ENCODE results near the gene LRRC23.
"Not testable (repeated sequence)": the region's sequence is repeated elsewhere in the genome, so short reads cannot be mapped to it uniquely, and the experiment has no call there.

LRRC23 gene

DNA sequence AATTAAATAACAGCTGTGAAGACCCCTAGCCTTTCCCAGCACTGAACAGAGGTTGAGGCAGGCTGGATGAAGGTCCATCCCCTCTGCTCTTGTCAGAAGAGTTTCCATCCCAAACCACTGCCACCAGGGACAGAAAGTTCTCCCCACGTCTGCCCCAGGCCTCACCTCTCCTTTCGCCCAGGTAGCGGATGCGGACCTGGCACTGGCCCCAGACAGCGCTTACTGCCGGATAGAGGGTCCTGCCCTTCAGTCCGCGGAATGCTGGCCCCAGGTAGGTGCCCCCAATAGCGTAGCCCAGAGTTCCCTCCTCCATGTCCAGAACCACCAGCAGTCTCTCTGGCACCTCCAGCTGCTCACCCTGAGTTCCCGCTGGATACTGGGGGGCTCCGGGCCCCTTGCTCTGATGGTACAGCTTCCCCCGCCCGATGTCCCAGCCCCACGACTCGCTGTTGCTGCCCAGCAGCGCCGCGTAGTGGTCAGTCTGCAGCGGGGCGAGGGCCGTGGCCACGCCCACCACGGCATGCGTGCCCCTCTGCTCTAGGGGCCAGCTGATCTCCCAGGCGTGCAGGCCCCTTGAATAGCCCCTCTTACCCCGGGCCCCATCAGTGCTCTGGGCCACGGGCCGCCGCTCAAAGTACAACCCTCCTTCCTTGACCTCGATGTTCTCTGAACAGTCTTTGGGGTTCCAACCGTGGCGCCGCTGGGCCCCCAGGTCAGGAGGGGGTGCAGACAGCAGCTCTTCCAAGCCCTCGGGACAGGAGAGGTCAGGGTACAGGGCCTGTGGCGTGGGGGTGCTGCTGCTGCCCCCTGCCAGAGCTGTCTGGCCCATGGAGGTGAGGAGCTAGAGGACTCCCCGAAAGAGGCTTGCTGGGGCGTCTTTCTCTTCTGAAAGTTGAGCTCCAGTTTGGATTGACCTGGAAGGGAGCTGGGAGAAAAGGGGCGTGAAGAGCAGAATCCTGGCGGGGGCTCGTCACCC is 32.3 kb upstream of the LRRC23 start:
- DNase-seq (ENCODE audit: low read depth) = no peak

DNA sequence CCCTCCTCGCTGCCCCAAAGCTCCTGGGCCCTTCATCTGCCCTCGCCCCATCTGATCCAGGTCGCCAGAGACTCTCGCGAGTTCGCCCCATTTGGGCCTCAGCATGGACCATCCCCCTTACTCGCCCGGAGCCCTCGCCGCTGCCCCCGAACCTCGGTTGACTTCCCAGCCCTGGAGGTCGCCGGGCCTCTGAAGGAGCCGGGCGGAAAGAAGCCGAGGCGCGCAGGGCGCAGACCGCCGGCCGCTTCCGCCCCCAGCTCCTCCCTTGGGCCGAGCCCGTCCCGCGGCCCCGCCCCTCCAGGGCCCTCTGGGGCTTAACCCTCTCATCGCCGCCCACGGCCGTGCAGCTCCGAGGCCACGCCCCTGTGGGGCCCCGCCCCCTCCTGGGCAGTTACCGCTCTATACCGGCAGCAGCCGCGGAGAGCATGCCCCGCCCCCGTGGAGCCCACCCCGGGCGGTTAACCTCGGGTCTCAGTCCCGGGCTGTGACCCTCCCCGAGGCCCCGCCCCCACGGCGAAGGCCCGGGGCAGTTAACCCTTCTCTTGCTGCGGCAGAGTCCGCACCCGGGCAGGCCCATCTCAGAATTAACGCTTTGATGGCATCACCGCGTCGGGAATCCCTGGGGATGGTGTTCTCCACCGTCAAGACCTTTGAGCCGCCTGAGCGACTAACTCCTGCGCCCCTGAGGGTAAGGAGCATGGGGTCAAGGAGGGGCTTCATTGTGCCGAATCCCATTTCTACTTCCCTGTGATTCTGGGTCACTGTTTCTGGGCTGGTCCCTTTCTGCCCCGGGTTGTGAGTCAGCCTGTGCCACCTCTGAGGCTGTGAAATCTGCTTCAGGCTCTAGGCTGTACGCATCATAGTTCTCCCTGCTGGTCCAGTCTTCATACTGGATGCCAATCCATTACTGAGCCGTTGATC is 31.3 kb upstream of the LRRC23 start, which contains the start of gene SPSB2:
SPSB2 (minus strand) TSS at position 210 of the 921 bp plus-strand sequence. CDS start 402 bp downstream, outside the sequence.
- DNase-seq (ENCODE audit: low read depth) = peak; percentile 91

DNA sequence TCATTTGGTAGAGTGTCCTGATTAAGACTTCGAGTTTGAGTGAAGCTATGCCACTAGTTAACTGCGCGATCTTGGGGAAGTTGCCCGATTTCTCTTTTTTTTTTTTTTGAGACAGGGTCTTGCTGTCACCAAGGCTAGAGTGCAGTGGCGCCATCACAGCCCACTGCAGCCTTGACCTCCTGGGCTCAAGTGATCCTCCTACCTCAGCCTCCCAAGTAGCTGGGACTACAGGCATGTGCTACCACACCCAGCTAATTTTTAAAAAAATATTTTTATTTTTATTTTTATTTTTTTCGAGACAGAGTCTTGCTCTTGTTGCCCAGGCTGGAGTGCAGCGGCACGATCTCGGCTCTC is 30.6 kb upstream of the LRRC23 start:
- not testable (repeated sequence) for DNase-seq (ENCODE audit: low read depth)

DNA sequence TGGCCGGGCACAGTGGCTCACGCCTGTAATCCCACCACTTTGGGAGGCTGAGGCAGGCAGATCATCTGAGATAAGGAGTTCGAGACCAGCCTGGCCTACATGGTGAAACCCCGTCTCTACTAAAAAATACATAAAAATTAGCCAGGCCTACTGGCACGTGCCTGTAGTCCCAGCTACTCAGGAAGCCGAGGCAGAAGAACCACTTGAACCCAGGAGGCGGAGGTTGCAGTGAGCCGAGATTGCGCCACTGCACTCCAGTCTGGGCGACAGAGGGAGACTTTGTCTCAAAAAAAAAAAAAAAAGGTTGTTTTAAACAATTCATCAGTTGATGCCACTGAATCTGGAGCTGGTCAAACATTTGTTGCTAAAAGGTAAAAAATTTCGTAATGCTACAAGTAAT is 24.8 kb upstream of the LRRC23 start:
- DNase-seq (ENCODE audit: low read depth) = not testable (repeated sequence)

GRCh38 chr12:6883252-6883651 is 21.4 kb upstream of the LRRC23 start:
- DNase-seq (ENCODE audit: low read depth) = no peak

- DNase-seq (ENCODE audit: low read depth) = no peak
Observed at GRCh38 chr12:6883683-6884082, 20.9 kb upstream of the LRRC23 start.

DNA sequence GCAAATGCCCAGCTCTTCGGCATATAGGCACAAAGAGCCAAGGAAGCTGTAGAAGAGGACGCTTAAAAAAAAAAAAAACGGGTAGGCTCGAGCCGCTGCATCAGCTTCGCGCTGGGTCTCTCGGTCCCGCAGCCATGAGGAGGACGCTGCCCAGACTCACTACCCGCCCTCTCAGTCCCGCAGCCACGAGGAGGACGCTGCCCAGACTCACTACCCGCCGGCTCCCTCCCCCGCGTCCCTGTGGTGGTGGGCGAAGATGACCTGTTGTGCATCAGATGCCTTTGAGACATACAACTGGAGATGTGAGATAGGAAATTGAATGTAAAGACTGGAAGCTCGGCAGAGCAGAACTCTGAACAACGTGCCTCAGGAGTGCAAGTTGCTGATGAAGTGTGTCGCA is 20.1 kb upstream of the LRRC23 start:
- DNase-seq (ENCODE audit: low read depth) = no peak

DNA sequence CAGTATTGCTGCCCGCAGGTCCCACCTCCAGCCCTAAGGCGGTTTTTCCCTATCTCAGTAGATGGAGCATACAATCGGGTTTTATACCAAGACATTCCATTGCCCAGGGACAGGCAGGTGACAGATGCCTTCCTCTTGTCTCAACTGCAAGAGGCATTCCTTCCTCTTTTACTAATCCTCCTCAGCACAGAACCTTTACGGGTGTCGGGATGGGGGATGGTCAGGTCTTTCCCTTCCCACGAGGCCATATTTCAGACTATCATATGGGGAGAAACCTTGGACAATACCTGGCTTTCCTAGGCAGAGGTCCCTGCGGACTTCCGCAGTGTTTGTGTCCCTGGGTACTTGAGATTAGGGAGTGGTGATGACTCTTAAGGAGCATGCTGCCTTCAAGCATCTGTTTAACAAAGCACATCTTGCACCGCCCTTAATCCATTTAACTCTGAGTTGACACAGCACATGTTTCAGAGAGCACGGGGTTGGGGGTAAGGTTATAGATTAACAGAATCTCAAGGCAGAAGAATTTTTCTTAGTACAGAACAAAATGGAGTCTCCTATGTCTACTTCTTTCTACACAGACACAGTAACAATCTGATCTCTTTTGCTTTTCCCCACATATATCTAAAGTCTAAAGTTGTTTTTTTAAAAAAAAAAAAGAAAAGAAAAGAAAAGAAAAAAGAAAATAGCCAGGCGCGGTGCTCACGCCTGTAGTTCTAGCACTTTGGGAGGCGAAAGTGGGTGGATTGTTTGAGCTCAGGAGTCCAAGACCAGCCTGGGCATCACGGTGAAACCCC is 18.2 kb upstream of the LRRC23 start:
- not testable (repeated sequence) for DNase-seq (ENCODE audit: low read depth)

DNA sequence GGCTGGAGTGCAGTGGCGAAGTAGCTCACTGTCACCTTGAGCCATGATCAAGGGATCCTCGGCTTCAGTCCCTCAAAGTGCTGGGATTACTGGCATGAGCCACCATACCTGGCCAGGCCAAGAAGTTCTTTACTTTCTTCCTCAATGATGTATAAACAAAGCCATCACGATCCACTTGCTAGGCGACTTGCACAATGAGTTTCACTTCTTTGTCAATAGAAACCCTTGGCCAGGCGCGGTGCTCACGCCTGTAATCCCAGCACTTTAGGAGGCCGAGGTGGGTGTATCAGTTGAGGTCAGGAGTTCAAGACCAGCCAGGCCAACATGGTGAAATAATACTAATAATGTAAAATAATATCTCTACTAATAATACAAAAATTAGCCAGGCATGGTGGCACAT is 17.2 kb upstream of the LRRC23 start:
- DNase-seq (ENCODE audit: low read depth) = no peak

- no peak for DNase-seq (ENCODE audit: low read depth)
Observed at GRCh38 chr12:6888360-6888759, 16.3 kb upstream of the LRRC23 start.

DNA sequence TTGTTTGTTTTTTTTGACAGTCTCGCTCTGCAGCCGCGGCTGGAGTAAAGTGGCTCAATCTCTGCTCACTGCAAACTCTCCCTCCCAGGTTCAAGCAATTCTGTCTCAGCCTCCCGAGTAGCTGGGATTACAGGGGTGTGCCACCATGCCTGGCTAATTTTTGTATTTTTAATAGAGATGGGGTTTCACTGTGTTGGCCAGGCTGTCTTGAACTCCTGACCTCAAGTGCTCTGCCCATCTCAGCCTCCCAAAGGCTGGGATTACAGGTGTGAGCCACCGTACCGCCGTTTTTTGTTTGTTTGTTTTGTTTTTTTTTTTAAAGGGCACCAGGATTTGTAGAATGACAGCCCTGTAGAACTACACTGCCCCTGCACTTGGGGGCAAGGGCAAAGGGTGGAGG is 15.8 kb upstream of the LRRC23 start:
- DNase-seq (ENCODE audit: low read depth) = not testable (repeated sequence)

GRCh38 chr12:6889775-6890573 is 14.6 kb upstream of the LRRC23 start:
- DNase-seq (ENCODE audit: low read depth) = not testable (repeated sequence)

DNA sequence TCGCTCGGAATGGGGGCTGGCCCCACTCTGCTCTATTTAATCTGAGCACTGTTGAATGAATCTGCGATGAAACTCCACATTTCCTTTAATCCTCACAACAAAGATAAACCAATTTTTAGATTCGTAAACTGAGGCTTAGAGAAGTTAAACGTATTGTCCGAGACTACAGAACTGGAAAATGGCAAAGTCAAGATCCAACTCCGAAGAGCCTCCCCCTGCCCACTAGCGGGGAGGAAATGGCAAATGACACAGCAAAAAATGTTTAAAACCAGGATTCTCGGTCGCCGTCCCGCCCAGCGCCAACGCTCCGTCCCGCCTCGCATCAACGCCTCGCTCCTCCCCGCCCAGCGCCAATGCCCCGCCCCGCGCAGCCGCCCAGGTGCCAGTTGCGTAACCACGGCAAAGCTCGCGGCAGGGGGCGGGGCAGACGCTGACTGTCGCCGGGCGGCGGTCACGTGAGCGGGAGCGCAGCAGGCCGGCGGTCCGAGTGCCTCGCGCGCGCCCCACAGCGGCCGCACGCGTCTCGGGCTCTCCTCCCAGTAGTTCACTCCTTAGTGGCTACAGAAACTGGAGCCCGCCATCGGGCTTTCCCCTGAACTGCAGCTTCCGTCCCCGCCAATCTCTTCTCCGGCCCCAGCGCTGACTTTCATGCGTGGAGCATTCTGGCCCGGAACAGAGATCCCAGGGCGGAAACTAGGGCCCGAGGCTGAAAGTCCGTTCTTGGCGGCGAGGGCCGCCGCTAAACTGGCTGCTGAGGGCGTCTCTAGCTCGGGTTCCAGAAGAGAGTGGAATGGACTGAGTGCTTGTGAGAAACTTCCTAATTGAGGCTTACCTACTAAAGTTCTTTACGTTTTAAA is 13.6 kb upstream of the LRRC23 start:
- DNase-seq (ENCODE audit: low read depth) = peak; percentile 94

DNA sequence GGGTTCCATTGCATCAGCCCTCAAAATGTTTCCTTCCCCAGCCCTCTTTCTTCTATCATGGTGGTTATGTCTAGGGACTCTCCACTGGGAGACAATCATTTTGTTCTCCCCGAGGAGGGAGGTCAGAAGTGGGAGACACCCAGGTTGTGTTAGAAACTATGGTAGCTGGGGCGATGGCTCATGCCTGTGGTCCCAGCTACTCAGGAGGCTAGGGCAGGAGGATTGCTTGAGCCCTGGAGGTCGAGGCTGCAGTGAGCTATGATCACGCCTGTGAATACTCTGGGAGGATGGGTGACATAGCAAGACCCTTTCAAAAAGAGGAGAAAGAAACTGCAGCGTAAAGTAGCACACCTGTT is 13.0 kb upstream of the LRRC23 start:
- no peak for DNase-seq (ENCODE audit: low read depth)

DNA sequence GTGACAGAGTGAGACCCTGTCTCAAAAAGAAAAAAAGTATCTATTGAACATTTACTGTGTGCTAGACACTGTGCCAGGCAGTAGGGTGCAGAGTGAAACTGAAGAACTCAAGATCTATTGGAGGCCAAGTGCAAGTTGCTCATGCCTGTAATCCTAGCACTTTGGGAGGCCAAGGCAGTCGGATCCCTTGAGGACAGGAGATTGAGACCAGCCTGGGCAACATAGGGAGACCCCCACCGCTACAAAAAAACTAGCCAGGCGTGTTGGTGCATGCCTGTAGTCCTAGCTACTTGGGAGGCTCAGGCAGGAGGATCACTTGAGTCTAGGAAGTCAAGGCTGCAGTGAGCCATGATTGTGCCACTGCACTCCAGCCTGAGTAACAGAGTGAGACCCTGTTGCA is 11.9 kb upstream of the LRRC23 start:
- DNase-seq (ENCODE audit: low read depth) = not testable (repeated sequence)

GRCh38 chr12:6894321-6894720 is 10.3 kb upstream of the LRRC23 start:
- DNase-seq (ENCODE audit: low read depth) = no peak

DNA sequence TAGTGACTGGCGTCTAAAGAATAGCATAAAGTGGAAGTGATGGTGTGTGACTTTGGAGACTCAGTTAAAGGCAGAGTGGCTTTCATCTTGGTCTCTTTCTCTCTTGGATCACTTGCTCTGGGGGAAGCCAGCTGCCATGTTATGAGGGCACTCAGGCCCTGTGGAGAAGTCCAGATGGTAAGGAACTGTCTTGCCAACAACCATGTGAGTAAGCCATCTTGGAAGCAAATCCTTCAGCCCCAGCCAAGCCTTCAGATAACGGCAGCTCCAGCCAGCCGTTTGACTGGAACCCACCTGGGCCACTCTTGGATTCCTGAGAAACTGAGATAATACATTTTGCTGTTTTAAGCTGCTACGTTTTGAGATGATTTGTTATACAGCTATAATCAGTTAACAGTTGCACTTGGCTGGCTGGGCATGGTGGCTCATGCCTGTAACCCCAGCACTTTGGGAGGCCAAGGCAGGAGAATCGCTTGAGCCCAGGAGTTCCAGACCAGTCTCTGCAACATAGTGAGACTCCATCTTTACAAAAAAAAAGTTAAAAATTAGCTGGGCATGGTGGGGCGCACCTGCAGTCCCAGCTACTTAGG is 7.7 kb upstream of the LRRC23 start:
- no peak for DNase-seq (ENCODE audit: low read depth)

DNA sequence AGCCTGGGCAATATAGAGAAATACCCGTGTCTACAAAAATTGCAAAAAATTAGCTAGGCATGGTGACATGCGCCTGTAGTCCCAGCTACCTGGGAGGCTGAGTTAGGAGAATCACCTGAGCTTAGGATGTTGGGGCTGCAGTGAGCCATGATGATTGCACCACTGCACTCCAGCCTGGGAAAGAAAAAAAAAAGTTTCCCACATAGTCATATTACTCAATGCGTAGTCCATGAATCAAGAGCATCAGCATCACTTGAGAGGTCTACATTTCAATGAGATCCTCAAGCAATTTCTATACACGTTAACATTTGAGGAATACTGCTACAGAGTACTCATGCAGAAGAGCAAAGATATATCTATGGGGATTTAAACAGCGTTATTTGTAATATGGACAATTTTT is 5.2 kb upstream of the LRRC23 start:
- DNase-seq (ENCODE audit: low read depth) = no peak

DNA sequence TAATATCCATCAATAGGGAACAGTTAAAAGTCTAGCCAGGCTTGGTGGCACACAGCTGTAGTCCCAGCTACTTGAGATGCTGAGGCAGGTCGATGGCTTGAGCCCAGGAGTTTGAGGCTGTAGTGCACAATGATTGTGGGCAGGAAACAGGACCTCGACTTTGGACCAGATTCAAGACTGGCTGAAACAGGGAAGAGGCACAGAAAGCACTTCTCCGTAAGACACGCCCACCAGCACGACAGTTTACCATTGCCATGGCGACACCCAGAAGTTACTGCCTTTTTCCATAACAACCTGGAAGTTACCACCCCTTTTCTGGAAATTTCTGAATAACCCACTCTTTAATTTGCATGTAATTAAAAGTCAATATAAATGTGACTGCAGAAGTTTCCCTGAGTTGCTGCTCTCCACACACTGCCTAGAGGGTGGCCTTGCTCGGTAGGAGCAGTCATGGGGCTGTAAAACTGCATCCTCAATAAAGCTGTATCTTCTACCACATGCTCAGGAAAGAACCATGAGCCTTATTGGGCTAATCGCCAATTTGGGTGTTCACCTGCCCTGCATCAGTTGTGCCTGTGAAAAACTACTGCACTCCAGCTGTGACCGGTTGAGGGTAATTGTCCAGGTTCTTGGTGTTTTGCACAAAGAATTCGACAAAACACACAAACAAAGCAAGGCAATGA is 4.6 kb upstream of the LRRC23 start:
- no peak for DNase-seq (ENCODE audit: low read depth)
